Islet precursor cell (in vitro differentiated cells): ENCODE results near the gene GPR157.

Experiments
- DNase-seq: peaks from one replicate; pipeline ENCODE4 v3.0.0-alpha.2; 2018

The GPR157 gene

GRCh38 chr1:9059891-9060744 is 68.8 kb downstream of the GPR157 start:
- no peak for DNase-seq

DNA sequence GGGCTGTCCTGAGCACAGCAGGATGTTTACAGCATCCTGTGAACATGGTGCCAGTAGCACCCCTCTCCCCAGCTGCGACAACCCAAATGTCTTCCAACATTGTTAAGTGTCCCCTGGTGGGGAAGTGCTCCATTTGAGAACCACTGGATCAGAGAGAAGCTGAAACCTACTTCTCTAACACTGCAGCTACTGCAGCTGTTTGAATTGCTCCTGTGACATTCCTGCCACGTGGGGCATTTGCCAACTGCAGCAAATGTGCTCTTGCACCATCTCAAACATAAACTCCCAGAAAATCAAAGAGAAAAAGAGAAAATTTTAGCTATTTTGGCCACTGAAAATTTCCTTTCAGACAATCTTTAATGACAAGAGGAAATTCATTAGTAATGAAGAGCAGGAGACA is 70.4 kb downstream of the GPR157 start:
- DNase-seq = no peak

- DNase-seq = no peak
Observed at GRCh38 chr1:9057851-9058250, 71.1 kb downstream of the GPR157 start.

DNA sequence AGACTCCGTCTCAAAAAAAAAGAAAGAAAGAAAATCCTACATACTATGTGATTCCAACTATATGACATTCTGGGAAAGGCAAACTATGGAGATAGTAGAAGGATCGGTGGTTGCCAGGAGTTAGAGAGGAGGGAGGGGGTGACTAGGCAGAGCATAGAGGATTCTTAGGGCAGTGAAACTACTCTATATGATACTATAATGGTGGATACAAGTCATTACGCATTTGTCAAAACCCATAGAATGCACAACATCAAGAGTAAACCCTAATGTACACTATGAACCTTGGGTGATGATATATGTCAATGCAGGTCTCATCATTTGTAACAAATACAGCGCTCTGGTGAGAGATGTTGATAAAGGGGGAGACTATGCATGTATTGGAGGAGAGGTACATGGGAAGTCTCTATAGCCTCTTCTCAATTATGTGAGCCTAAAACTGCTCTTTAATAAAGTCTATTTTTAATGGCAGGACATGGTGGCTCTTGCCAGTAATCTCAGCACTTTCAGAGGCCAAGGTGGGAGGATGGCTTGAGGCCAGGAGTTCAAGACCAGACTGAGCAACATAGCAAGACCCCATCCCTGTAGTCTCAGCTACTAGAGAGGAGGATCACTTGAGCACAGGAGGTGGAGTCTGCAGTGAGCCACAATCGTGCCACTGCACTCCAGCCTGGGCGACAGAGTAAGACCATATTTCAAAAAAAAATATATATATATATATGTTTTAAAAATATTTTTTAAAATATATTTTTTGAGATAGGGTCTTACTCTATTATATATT is 76.4 kb downstream of the GPR157 start:
- DNase-seq = no peak

DNA sequence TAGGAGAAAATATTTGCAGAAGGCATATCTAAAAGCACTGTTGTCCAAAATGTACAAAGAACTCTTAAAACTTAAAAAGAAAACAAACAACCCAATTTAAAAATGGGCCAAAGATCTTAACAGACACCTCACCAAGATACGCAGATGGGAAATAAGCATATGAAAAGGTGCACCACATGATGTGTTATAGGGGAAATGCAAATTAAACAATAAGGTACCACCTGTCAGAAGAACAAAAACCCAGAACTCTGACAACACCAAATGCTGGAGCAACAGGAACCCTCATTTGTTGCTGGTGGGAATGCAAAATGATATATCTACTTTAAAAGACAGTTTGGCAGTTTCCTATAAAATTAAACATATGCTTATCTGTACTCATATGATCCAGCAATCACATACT is 77.5 kb downstream of the GPR157 start:
- DNase-seq = no peak

DNA sequence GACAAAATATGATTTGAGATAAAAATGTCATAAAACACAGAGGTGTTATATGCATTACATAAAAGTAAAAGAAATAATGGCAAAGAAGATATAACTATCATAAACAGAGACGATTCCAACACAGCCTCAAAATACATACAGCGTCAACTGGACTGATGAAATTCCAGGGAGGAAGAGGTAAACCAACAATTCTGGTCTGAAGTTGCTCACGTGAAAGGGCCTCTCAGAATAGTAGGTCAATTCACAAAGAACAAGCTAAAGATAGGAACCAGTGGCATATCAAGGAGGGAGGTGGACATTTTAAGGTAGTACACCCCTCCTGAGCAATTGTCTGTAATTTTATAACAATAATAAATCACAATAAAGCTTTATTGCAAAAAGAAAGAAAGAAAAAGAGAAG is 78.1 kb downstream of the GPR157 start:
- no peak for DNase-seq
